Thoracic aorta (tissue), 2 donors: Measurements from ENCODE around the gene GPC1. TPM values are rescaled to one million over a fixed set of nuclear protein-coding genes. Genes with fewer than 3 reads are reported as not detected.

Experiments
- ATAC-seq: fragments of 150-250 bp; one replicate; pipeline ENCODE4 v1.8.0; 2017; ENCODE audit warnings: low read depth; ENCODE audit not compliant: insufficient number of reproducible peaks, low FRiP score
- DNase-seq: peaks from one replicate; pipeline ENCODE4 v3.0.0-alpha.2; 2020; ENCODE audit warnings: low spot score
- H3K27ac ChIP-seq, 2 donors: fragments of 200-600 bp; sonication (generic); 1 replicate in 1 of 2; 2 replicates in 1 of 2; pipeline ENCODE4 v1.5.1; 2016; ENCODE audit warnings: mild to moderate bottlenecking in 2 of 2, moderate library complexity in 2 of 2
- H3K27me3 ChIP-seq: fragments of 200-600 bp; sonication (generic); replicated peaks from 2 replicates; pipeline ENCODE4 v1.6.0; 2016; ENCODE audit warnings: mild to moderate bottlenecking; ENCODE audit not compliant: insufficient read depth
- H3K36me3 ChIP-seq: fragments of 200-600 bp; sonication (generic); one replicate; pipeline ENCODE4 v1.5.1; 2016
- H3K4me1 ChIP-seq, 2 donors: fragments of 200-600 bp; sonication (generic); 1 replicate in 1 of 2; 2 replicates in 1 of 2; pipeline versions ENCODE4 v1.5.1 to v1.6.0; 2016; ENCODE audit warnings: low read depth in 2 of 2, mild to moderate bottlenecking in 1 of 2; ENCODE audit not compliant: control insufficient read depth in 1 of 2
- H3K4me3 ChIP-seq: fragments of 200-600 bp; sonication (generic); 2 replicates; pipeline ENCODE4 v1.5.1; 2016; ENCODE audit warnings: mild to moderate bottlenecking
- H3K9me3 ChIP-seq: fragments of 200-600 bp; sonication (generic); 2 replicates; pipeline ENCODE4 v1.5.1; 2016
- total RNA-seq, 2 donors: library from RNA; depleted of rRNA; stranded (reverse); fragments of >200 nt; gene quantifications; one replicate each; pipeline versions ENCODE4 v1.1.0 to v1.2.3, GENCODE V29; 2016
- TF ChIP-seq, protein P1 (sequence below): fragments of 200-600 bp; sonication (generic); IDR thresholded peaks from one replicate; pipeline ENCODE4 v1.5.1; 2019; ENCODE audit warnings: antibody characterized with exemption

GPC1 gene
- total RNA-seq, 2 donors from 2014 or later: 94.2 to 162 TPM

DNA sequence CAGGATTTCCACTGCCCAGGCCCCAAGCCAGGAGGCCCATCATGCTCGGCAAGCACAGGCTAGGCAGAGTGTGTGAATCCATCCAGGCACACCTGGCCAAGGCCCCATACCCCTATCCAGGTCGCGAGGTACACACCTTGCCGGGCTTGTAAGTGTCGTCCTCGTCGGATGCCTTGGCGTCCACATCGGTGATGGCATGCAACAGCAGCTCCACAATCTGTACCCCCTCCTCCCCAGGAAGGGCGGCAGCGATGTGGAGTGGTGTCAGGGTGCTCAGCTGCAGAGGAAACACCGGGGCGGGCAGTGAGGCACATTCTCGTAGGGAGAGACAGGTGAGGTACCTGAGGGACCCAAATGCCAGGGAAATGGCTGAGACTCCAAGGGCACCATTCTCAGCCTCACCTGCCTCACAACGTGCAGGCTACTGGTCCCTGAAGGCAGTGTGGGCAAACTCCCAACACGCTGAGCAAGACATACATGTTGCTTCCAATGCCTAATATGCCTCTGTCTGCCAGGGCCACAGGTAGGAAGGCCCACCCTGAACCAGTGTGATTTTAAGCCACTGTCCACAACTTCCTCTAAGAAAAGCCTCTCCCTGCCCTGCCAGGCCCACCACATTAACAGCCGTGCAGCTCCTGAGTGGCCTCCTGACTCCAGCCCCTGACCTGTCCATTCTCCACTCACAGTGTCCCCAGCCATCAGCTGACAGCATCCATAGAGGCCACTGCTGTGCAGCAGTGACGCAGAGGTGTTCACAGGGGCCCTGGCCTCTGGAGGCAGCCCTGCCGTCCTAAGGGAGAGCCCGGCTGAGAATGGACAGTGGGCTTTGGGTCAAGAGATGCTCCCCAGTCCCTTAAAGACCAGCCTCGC lies 77.4 kb downstream of the GPC1 start:
- H3K27ac ChIP-seq: no peak overlapping the region
- ATAC-seq (no peak), DNase-seq (no peak)
- peaks cover 7% of the 10 kb centered on the region for H3K36me3 ChIP-seq
- TF ChIP-seq, protein P1, sequence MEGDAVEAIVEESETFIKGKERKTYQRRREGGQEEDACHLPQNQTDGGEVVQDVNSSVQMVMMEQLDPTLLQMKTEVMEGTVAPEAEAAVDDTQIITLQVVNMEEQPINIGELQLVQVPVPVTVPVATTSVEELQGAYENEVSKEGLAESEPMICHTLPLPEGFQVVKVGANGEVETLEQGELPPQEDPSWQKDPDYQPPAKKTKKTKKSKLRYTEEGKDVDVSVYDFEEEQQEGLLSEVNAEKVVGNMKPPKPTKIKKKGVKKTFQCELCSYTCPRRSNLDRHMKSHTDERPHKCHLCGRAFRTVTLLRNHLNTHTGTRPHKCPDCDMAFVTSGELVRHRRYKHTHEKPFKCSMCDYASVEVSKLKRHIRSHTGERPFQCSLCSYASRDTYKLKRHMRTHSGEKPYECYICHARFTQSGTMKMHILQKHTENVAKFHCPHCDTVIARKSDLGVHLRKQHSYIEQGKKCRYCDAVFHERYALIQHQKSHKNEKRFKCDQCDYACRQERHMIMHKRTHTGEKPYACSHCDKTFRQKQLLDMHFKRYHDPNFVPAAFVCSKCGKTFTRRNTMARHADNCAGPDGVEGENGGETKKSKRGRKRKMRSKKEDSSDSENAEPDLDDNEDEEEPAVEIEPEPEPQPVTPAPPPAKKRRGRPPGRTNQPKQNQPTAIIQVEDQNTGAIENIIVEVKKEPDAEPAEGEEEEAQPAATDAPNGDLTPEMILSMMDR: no peak
- no peaks in the 10 kb centered on the region for H3K9me3 ChIP-seq
- H3K27me3 ChIP-seq: no peaks in the 10 kb centered on the region
- no peak overlapping the region for H3K4me3 ChIP-seq
- no peaks in the 10 kb centered on the region for H3K4me1 ChIP-seq

GRCh38 chr2:240513549-240514287 lies 78.3 kb downstream of the GPC1 start:
- DNase-seq (peak; percentile 38), ATAC-seq (peak; percentile 48)
- H3K4me1 ChIP-seq: no peaks in the 10 kb centered on the region
- no peaks in the 10 kb centered on the region for H3K27me3 ChIP-seq
- H3K27ac ChIP-seq: no peak overlapping the region
- peaks cover 7% of the 10 kb centered on the region for H3K36me3 ChIP-seq
- no peaks in the 10 kb centered on the region for H3K9me3 ChIP-seq
- no peak overlapping the region for H3K4me3 ChIP-seq
- TF ChIP-seq, protein P1: peak; percentile 65

DNA sequence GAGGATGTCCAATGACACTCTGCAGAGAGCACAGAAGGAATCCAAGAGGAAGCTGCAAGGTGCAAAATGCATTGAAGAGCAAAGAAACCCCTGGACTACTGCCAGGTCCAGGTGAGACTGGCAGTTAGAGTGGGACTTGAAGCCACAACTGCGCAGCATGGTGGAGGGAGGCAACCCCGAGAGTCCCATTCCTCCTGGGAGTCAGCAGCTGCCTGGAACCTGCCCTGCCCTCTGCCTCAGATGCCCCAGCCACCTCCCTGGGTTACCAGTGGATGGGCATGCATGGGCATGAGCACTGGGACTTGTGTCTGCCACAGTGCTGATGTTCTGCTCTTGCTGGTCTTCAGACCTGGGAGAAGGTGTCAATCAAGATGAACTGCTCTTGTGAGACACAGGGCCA lies 79.2 kb downstream of the GPC1 start:
- no peak for ATAC-seq
- Histone ChIP-seq H3K4me1 (peaks cover 0 to 3% of the 10 kb centered on the region in 2 donors), H3K36me3 (peaks cover 7% of the 10 kb centered on the region), H3K27ac (no peak overlapping the region), H3K27me3 (no peaks in the 10 kb centered on the region), H3K4me3 (no peak overlapping the region), H3K9me3 (no peaks in the 10 kb centered on the region)
- no peak for DNase-seq
- TF ChIP-seq, protein P1: no peak

GRCh38 chr2:240517342-240517741 lies 81.9 kb downstream of the GPC1 start:
- H3K4me1 ChIP-seq: peaks cover 0 to 13% of the 10 kb centered on the region in 2 donors
- H3K27me3 ChIP-seq: no peaks in the 10 kb centered on the region
- H3K36me3 ChIP-seq: no peaks in the 10 kb centered on the region
- no peaks in the 10 kb centered on the region for H3K9me3 ChIP-seq
- DNase-seq (no peak), ATAC-seq (no peak)
- H3K27ac ChIP-seq: no peak overlapping the region
- H3K4me3 ChIP-seq: no peak overlapping the region
- TF ChIP-seq, protein P1: no peak

Other genes with a start within 250 kb of the GPC1 start
- 10 to 100 TPM; 20.0 to 44.8 TPM for gene ANKMY1, start 122.3 kb downstream of the GPC1 start, total RNA-seq
- gene DUSP28, start 124.7 kb downstream of the GPC1 start, total RNA-seq: 10 to 100 TPM in 1 of 2 donors, 1 to 10 TPM in 1; 5.8 to 14.3 TPM
- 100 to 1,000 TPM in 1 of 2 donors, 10 to 100 TPM in 1; 71.1 to 101 TPM for gene RNPEPL1, start 132.8 kb downstream of the GPC1 start, total RNA-seq
- gene CAPN10, start 151.1 kb downstream of the GPC1 start, total RNA-seq: 10 to 100 TPM; 33.3 to 38.2 TPM
- gene GPR35, start 189.8 kb downstream of the GPC1 start, total RNA-seq: 1 to 10 TPM; 3.4 to 5.8 TPM
- gene AQP12B, start 247.2 kb downstream of the GPC1 start, total RNA-seq: not detected